ENCODE data around the gene ANKRD61.
"Not testable (repeated sequence)": the region's sequence is repeated elsewhere in the genome, so short reads cannot be mapped to it uniquely, and the experiment has no call there.

Gene ANKRD61

GRCh38 chr7:6030988-6031387, at the start of gene ANKRD61:
TSS of gene ANKRD61 (plus strand) at chr7:6031376. CDS start at chr7:6031376, 0 bp downstream.
- no peak for DNase-seq (ENCODE audit: low read depth in 1 of 2, low spot score in 1 of 2)

GRCh38 chr7:5987061-5987460, 44.1 kb upstream of the ANKRD61 start:
- not testable (repeated sequence) for DNase-seq (ENCODE audit: low read depth in 1 of 2, low spot score in 1 of 2)

GRCh38 chr7:5997210-5997808, 33.9 kb upstream of the ANKRD61 start:
- no peak for DNase-seq (ENCODE audit: low read depth in 1 of 2, low spot score in 1 of 2)

- no peak for DNase-seq (ENCODE audit: low read depth in 1 of 2, low spot score in 1 of 2)
These were observed 23.8 kb upstream of the ANKRD61 start for GRCh38 chr7:6007386-6007785.

DNA sequence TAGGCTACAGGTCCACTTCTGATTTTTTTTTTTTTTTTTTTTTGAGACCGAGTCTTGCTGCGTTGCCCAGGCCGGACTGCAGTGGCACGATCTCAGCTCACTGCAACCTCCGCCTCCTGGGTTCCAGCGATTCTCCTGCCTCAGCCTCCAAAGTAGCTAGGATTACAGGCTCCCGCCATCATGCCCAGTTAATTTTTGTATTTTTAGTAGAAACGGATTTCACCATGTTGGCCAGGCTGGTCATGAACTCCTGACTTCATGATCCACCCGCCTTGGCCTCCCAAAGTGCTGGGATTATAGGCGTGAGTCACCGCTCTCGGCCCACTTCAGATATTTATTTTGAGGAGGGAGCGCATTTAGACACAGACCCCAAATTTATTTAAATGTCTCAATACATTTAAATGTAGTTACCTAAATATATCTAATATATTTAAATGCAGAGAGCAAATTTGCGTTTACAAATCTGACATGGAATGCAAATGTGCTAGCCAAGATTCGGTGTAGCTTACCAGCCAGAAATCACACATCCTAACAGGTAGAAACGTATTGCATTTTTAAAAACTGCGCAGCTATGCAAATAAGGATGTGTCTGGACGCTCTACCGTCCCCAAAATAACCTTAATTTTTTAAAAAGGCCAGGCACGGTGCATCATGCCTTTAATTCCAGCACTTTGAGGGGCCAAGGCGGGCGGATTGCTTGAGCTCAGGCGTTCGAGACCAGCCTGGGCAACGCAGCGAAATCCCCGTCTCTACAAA, 23.2 kb upstream of the ANKRD61 start:
- not testable (repeated sequence) for DNase-seq (ENCODE audit: low read depth in 1 of 2, low spot score in 1 of 2)

GRCh38 chr7:6008668-6009611, 22.2 kb upstream of the ANKRD61 start, which contains the start of the genes AIMP2 and PMS2:
TSS of gene AIMP2 (plus strand) at chr7:6009272. CDS start at chr7:6009364, 92 bp downstream.
TSS of gene PMS2 (minus strand) at chr7:6009049. CDS start at chr7:6009019, 30 bp downstream.
- peak; percentile 85 to 93 for DNase-seq (ENCODE audit: low read depth in 1 of 2, low spot score in 1 of 2)

DNA sequence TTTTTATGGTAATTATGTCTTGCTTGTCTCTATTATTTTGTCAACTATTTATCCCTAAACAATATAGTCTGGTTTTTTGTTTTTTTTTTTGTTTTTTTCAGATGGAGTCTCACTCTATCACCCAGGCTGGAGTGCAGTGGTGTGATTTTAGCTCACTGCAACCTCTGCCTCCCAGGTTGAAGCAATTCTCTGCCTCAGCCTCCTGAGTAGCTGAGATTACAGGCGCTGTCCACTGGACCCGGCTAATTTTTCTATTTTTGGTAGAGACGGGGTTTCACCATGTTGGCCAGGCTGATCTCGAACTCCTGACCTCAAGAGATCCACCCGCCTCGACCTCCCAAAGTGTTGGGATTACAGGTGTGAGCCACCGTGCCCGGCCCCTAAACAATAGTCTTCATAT, 20.8 kb upstream of the ANKRD61 start:
- DNase-seq (ENCODE audit: low read depth in 1 of 2, low spot score in 1 of 2), result not testable (repeated sequence)

DNA sequence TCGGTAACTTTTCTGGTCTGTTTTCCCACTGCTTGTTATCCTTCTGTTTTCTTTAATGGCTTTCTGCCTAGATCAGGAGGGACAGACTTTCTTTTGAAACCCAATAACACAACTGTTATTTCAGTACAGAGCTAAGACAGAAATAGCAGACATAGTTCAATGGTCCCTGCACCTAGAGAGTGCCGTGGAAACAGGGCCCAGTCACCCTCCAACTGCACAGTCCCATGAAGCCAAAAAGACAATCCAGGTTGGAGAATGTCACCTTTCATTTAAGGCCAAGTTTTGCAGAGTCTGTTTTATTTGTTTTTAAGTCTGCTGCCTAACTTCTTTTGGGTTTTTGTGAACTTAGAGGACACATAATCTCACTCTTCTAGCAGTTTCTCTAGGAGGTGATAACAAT, 19.6 kb upstream of the ANKRD61 start:
- no peak for DNase-seq (ENCODE audit: low read depth in 1 of 2, low spot score in 1 of 2)

GRCh38 chr7:6012355-6013104, 18.6 kb upstream of the ANKRD61 start:
- no peak for DNase-seq (ENCODE audit: low read depth in 1 of 2, low spot score in 1 of 2)

- no peak for DNase-seq (ENCODE audit: low read depth in 1 of 2, low spot score in 1 of 2)
These were observed 15.1 kb upstream of the ANKRD61 start for GRCh38 chr7:6015917-6016652.

DNA sequence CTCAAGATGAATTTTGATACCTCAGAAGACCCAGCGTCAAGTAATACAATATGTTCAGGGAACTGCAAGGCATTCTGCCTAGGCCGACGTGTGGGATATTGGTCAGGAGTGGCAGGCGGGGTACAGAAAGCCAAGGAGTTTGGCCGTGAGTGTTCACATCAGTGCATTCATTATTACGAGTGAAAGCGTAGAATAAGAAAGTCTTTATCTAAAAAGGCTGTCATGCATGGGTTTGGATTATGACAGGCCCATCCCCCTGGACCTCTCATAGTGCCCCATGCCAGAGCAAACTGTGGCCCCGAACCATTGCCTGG, 14.6 kb upstream of the ANKRD61 start:
- no peak for DNase-seq (ENCODE audit: low read depth in 1 of 2, low spot score in 1 of 2)

DNA sequence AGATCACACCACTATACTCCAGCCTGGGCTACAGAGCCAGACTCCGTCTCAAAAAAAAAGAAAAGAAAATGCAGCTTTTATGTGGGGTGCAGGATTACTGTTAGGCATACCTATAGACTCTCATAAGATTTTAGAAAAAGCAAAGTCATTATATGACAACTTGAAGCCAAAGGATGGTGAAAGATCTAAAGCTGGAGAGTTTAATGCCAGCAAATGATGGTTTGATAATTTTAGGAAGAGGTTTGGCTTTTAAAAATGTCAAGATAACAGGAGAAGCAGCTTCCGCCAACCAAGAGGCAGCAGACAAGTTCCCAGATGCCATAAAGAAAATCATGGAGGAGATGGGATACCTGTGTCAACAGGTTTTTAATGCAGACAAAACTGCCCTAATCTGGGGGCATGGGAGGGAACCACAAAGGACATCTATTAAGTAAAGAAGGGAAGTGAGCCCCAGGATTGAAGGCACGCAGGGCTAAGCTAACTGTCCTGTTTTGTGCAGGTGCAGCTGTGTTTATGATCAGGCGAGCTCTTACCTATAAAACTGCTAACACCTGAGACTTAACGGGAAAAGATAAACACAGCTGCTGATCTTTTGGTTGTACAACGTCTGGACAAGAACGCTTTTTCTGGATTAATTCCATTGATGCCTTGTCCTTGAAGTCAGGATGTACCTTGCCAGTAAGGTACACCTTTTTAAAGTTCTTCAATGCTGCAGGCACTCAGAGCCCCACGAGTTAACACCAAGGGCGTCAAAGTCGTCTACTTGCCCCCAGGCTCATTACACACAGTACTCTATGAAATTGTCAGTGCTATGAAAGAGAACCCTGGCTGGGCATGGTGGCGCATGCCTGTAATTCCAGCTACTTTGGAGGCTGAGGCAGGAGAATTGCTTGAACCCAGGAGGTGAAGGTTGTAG, 10.5 kb upstream of the ANKRD61 start:
- no peak for DNase-seq (ENCODE audit: low read depth in 1 of 2, low spot score in 1 of 2)

DNA sequence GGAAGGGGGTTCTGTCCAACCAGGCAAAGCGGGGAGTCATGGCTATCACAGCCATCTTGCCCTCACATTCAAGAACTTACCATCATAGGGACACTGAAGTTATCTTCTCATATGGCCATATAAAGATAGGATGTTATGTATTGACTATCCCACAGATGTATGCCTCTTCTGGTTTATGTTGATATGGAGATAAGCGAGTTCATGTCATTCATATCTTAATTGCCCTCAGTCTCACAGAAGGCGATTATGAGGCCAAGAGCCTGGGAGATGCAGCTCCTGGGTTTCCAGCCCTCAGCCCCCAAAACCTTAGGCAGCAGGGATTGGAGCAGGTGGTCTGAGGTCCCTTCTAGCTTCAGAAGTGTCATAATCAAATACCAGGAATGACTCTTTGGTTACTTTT, 8.5 kb upstream of the ANKRD61 start:
- no peak for DNase-seq (ENCODE audit: low read depth in 1 of 2, low spot score in 1 of 2)

DNA sequence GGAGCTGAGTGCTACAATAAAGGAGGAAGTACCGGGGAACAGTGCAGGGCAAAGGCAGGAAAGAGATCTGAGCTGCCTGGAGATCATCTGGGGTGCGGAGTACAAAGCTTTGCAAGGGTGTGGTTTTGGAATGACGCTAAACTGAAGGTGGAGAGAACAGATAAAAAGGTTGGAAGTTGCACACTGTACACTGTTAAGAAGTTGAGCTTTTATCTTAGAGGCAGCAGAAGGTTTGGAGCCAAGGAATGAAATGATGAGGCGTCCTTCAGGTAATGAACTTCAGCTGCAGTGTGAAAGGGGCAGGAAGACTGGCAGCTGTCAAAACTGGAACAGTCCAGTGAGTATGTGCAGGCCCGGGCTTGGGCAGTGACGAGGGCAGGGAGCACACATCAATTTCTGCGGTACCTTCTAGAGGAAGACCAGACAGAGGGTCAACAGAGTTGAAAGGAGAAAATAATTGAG, 7.2 kb upstream of the ANKRD61 start:
- DNase-seq (ENCODE audit: low read depth in 1 of 2, low spot score in 1 of 2), result no peak

DNA sequence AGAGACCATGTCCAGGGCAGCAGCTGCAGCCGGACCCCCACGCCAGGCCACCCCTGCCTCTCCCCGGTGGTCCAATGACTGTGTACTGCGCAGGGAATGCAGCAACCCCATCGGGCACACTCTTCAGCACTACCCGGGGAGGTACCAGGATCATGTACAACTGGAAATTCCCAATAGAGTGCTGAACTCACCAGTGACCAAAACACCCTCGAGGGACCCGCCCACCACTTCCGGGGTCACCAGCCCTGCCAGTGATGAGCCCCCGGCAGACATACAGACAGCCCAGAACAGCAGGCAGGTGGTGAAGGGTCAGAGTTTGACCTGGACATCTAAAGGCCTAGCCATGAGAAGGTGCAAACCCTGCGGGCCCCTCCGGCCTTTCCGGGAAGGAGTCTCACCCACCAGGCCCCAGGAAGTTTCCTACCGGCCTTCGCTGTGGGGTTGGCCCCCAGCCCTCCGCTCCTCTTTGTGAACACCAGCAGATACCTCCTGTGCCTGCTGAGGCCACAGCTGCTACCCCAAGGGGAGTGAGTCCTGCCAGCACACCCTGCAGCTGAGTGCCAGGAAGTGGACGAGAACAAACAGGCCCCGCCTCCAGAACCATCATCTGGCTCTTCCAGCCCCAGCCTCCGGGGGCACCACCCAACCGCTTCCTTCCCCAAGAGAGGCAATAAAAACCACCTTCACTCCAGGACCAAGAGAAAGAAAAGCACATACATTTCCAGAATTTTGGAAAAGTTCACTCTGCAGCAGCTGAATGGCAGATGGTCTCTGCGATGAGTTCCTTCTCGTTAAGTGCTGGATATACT, 5.0 kb upstream of the ANKRD61 start:
- peak; percentile 32 to 33 for DNase-seq (ENCODE audit: low read depth in 1 of 2, low spot score in 1 of 2)

DNA sequence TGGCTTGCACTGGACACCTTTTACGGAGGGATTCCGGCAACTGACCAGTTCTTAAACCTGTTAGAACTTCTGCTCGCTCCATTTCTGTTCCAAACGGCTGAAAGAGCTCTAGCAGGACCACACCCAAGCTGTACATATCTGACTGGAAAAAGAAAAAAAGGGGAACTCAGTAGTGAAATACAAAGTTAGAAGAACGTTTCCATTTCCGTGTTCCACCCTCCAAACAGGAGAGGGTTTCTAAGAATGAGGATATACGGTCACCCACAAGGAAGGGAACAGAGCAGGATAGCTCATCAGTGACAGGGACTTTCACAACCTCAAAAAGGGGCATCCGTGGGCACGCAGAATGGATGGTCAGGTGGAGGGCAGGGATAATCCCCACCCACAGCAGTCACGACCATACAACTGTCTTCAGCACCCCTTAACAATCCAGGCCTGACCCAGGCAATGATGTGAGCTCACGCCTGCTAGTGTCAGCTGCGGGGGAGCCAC, 4.3 kb upstream of the ANKRD61 start:
- DNase-seq (ENCODE audit: low read depth in 1 of 2, low spot score in 1 of 2), result no peak

- DNase-seq (ENCODE audit: low read depth in 1 of 2, low spot score in 1 of 2), result no peak
These were observed 3.3 kb upstream of the ANKRD61 start for GRCh38 chr7:6027806-6028365.

DNA sequence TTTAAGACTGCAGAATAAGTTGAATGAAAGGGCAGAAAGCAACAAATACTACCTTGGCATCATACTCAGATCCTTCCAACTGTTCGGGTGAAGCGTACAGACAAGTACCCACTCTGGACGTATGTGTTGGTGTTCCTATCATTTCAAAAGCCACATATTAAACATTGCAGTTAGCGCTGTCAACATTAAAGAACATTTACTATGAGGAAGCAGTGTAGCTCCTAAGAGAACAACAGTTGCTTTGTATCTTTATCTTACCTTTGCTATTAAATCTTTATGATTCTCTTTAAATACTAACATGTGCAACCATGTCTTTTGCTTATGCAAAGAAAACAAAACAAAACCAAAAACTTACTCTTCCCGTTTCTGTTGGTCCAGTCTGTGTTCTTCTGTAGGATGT, 2.6 kb upstream of the ANKRD61 start:
- DNase-seq (ENCODE audit: low read depth in 1 of 2, low spot score in 1 of 2), result no peak
